ENCODE measurements around the gene PCA3.

Gene PCA3

DNA sequence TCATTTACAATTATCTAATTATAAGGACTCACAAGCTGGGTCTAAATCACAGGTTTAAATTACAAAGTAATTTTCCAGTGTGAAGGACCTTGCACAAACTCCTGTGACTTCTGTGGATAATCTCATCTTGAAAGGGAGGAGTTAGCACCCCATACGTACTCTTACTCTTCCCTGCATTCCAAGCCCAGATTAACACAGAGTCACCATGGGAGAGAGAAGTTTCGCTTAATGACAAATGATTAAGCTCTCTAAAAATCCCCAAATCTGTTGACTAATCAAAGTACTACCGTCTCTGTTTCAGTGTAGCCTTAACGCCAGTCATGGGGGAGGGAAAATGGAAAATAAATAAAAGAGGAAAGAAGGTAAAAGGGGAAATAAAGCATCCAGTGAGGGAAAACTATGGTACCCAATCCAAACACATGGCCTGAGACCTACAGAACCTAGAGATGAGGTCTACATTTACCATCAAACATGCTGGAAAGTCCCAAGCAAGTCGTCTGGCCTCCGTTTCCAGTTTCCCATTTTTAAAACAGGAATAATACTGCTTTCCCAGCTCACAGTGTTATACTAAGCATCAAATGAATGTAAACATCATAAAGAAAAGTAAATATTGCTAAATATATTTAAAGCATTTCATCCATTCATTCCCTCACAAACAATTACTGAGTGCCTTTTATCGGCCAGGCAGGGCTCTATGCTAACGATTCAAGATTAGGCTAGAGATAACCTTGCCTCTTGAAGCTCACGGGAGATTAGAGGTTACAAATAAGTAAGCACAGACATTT lies 63.2 kb downstream of the PCA3 start:
- no peak for DNase-seq (ENCODE audit: low spot score)

DNA sequence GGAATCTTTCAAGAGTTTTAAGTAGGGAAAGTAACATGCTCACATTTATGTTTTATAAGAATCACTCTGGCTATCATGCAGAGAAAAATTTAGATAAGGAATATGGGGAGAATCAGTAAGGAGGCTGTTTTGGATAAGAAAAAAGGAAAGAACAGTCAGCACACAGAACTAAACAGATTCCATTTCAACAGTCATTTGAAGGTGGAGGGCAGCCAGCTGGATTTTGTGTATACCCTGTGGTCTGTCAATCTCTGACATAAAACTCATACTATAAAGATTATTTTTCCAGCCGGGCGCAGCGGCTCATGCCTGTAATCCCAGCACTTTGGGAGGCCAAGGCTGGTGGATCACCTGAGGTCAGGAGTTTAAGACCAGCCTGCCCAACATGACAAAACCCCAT lies 64.2 kb downstream of the PCA3 start:
- no peak for DNase-seq (ENCODE audit: low spot score)

DNA sequence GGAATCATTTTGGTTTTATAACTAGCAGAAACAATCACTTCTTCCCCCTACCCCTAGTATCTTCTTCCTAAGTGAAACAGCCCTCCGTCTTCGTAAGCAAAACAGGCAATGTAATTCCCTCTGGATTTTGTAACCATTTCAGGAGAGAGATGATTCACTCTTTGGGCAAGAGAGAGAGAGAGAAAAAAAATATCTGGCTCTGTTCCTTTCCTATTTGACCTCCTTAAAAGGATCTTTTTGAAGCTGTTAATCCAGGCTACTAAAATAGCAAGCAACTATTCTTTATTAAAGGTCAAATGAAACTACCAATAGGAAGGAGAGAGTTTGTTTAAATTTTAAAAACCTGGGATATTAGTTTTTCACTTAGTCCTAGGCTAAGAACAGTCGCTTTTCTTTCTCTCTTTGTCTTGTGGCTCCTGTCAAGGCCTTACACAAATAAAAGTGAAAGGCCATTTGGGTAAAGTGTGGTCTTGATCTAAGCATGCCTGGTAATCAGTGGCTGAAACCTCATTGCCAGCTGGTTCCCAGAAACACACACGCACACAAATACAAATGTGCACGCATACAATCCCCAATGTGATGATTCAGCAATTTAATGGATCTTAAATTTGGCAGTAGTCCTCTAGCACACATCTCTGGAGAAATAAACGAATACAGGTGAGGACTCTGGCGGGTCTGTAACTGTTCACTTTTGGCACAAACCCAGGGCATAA lies 71.5 kb downstream of the PCA3 start:
- no peak for DNase-seq (ENCODE audit: low spot score)

Measured in activated CD4-positive, alpha-beta T cell treated with anti-CD3 and anti-CD28 coated beads, Interleukin-2, Interleukin-4, amounts not matched to agents 100 ng/mL and 50 ng/mL, durations not matched to agents 16 hours and 8 hours (primary cell).